HG03064 (cell line): ENCODE results near the gene B3GLCT.
"Not testable (repeated sequence)": the region's sequence is repeated elsewhere in the genome, so short reads cannot be mapped to it uniquely, and the experiment has no call there.

ENCODE experiments used
- ATAC-seq: cut with Tn5 transposase; IDR thresholded peaks from one replicate; pipeline ENCODE4 v1.9.1; 2021; ENCODE audit warnings: low read depth; ENCODE audit not compliant: unreplicated experiment

B3GLCT gene

DNA sequence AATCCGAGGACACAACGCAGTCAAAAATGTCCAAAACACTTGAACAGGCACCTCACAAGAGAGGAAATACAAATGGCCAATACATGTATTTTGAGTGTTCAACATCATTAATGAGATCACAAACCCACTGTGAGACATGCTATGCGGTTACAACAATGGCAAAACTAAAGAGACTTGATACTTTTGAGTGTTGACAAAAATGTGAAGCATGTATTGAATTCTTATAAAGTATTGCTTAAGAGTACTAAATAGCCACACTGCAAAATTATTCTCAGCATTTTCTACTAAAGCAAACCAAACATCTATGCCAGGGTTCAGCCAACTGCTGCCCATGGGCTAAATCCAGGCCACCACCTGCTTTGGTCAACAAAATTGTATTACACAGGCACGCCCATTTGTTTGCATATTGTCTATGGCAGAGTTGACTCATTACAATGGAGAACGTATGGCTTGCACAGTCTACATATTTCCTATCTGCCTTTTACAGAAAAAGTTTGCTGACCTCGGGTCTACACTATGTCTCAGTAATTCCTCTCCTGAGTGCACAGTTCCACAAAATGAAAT lies 135.3 kb downstream of the B3GLCT start:
- no peak for ATAC-seq

DNA sequence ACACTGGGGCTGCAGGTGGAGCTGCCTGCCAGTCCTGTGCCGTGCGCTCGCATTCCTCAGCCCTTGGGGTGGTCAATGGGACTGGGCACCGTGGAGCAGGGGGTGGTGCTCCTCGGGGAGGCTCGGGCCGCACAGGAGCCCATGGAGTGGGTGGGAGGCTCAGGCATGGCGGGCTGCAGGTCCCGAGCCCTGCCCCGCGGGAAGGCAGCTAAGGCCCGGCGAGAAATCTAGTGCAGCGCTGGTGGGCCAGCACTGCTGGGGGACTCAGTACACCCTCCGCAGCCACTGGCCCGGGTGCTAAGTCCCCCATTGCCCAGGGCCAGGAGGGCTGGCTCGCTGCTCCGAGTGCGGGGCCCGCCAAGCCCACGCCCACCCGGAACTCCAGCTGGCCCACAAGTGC lies 139.8 kb downstream of the B3GLCT start:
- not testable (repeated sequence) for ATAC-seq

DNA sequence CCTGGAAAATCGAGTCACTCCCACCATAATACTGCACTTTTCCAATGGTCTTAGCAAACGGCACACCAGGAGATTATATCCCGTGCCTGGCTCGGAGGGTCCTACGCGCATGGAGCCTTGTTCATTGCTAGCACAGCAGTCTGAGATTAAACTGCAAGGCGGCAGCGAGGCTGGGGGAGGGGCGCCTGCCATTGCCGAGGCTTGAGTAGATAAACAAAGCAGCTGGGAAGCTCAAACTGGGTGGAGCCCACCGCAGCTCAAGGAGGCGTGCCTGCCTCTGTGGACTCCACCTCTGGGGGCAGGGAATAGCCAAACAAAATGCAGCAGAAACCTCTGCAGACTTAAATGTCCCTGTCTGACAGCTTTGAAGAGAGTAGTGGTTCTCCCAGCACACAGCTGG lies 141.1 kb downstream of the B3GLCT start:
- ATAC-seq: not testable (repeated sequence)

DNA sequence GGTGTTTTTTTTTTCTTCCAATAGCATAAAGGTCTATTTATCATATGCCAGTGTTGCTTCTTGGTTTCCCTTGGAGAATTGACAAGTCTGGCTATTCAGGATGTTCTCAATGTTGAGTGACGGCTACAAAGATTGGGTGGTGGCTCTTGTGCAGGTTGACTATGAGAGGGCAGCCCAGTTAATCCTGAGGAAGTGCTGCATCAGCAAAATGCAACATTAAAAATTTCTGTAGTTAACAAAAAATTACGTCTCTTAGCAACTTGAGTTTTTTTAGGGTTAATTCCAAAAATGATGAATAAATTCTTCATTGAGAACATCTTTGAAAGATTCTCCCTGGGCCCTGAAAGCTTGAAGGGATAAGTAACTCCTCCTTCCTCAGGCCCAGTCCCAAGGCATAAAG lies 147.1 kb downstream of the B3GLCT start:
- no peak for ATAC-seq

DNA sequence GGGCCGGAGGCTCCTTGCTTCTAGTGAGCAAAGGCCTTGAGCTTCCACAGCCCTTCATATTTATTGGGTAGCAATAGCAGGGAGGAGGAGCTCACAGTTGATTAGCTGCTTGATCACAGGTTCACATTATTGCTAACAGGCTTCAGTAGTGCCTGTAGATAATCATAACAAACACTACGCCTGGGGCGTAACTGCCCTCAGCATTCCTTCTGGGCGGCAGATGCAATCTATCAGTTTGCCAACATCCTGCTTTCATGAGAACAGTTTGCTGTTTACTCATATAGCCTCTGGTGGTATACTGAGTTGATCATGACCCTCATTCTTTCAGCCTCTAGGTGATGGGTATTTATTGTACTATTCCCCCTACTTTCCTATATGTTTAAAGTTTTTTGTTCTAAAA lies 149.4 kb downstream of the B3GLCT start:
- no peak for ATAC-seq

DNA sequence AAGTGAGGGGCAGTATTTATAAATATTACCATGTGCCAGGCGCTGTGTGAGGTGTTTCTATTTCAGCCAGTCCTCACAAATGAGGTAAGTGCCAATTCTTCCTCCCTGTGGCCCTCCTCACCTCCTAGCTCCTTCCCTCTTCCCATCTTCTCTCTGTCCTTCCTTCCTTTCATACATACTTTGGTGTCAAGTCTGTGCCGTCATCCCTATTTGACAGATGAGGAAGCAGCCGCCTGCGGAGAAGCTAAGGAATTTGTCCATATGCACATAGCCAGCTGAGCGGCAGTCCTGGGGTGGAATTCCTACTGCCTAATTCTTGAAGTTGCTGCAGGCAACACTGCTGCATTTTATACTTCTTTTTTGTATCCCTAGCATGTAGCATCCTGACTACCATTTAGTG lies 150.8 kb downstream of the B3GLCT start:
- ATAC-seq: no peak

DNA sequence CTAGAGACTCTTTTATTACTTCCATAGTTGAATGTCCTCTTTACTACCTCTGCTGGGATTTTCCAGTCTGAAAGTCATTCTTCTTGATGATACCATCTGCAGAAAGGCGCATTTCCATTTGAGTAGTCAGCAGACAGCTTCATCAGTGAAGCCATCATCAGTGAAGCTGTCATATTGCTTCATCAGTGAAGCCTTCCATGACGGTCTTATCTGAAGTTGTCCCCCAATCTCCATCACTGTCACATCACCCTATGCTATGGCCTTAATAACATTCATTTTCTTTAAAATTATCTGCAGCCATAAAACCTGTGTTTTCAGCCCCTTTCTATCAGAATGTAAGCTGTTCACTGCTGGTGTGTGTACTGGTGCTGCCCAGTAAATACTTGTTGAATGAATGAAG lies 151.6 kb downstream of the B3GLCT start:
- ATAC-seq: no peak

DNA sequence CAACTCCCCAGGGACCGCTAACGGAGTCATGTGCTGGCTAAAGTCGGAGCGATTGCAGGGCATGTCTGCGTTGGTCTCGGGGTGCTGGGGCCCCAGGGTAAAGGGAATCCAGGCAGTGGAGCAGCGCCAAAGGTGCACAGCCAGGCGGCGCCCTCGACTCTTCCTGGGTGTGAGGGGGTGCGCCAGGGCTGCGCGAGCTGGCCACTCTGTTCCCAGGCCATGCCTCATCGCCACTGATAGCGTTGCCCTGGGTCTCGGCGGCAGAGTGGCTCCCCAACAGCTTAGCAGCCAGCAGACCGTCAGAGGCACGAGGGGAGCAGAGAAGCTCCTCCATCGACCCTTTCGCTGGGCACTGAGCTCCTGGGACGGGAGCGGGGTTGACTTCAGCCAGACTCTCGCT lies 152.7 kb downstream of the B3GLCT start:
- no peak for ATAC-seq

DNA sequence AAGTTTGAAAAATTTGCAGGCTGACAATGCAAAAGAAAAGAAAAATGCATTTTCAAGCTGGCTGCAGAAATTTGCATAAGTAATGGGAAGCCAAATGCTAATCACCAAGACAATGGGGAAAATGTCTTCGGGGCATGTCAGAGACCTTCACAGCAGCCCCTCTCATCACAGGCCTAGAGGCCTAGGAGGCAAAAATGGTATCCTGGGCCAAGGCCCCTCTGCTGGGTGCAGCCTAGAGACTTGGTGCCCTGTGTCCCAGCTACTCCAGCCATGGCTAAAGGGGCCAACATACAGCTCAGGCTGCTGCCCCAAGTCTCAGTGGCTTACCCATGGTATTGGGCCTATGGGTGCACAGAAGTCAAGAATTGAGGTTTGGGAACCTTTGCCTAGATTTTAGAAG lies 155.2 kb downstream of the B3GLCT start:
- ATAC-seq: no peak

DNA sequence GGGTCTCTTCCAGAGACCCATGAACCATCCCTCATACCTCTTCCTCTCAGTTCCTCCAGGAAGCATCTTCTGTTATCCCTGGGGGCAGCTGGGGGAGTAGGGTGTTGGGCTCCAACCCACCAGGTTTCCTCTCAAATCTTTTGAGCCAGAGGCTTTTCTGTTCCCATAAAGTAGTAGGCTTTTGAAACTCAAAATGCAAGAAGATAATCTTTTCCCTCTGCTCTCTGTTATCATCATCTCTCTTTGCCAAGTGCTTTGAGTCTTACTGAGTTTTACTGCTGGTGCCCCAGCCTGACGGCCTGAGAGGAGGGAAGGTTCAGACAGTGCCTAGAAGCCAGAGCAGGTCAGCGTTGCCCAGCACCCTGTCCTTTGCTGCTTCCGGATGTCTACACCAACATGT lies 157.2 kb downstream of the B3GLCT start:
- ATAC-seq: no peak

DNA sequence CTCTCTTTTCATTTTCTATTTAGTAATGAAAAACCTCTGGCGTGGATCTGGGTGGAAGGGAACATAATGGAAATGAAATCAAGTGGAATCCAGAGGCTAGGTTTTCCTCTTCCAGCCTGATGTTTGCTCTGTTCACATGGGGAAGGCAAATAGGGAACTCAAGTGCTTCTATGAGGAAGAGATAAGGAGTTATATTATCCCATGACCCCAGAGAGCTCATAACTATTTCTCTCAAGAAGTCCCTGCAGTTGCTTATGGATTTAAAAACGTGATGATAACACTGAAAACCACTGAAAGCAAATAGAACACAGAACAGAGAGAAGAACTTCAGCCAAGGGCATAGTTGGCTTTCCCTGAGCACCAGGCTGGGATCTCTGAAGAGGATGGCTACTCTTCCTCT lies 157.8 kb downstream of the B3GLCT start:
- no peak for ATAC-seq

DNA sequence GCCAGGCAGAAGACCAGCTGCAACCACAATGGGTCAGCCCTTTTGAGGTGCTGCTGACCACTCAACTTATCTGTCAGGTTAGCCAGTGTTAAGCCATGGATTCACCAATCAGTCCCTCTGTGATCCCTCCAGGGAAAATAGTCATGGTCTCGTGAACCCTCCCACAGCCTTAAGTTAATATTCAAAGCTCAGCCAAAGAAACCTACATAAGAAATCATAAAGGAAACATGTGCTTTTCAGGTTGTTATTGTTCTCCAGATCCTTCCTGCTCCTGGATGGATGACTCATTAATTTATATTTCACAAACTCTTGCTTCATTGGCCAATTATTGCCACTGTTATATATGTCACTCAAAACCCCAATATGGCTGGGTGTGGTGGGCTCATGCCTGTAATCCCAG lies 161.9 kb downstream of the B3GLCT start:
- no peak for ATAC-seq

DNA sequence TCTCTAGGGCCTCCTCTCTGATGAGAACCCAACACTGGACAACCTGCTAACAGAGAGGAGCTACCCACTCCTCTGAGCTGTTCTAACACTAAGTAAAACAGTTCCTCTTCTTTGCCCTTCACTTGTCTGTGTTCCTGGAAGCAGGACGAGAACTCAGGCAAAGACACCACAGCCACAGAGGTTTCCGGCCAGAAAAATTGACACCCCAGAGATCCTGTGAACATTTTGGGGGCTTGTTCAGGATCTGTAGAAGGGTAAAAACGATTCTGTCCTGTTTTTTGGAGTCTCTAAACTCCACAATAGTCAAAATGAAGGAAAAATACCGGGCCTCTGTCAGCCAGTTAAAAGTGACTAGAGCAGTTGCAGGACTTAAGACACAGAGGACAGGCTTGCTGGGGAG lies 165.9 kb downstream of the B3GLCT start:
- no peak for ATAC-seq

DNA sequence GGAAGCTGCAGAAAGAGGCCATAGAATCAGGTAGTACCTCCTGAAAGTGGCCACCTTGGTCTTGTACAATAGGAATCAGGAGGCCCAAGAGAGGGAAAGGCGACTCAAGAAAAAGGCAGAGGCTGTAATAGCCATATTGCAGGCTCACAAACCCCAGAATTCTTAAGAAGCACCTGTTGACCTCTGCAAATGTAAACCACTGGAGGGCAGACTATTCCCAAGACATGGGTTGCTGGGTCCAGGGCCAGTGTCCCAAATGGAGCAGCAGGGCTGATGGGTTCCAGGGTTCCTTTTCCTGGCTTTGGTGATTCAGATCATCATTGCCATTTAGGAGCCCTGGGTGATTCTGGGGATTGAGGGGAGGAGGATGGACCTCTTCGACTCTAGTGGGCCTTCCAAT lies 167.6 kb downstream of the B3GLCT start:
- ATAC-seq: no peak

DNA sequence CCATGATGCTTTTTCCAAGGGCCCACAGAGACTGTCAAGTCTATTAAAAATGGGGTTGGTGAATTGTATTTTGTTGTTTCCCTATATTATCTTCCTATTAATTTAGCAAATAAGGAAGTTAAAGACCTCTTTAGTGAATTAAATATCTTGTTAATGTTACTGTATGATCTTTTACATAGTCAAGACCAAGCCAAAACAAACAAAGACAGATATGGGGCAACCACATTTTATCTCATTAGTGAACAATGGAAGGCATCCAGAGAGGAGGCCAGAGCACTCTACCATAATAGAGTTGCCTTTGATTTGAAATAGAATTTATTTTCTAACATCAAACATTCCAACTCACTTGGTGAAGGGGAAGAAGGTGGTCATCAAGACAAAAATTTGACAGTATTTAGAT lies 169.4 kb downstream of the B3GLCT start:
- no peak for ATAC-seq

DNA sequence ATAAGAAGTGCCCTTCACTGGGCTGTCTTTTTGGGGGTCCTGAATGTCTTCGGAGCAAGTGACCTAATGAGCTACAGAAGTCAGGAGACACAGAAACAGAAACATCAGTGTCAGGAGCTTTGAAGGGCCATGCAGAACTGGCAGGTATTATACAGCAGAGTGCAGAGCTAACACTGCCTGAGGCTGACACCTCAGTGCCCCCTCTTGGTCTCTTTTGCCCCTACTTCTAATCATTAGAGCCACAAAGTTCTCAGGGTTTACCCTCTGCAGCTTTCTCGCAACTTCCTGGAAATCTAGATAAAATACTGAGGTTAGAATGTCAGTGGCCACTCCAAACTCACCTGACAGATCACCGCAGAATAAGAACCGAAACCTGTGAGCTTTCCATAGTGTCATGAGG lies 172.7 kb downstream of the B3GLCT start:
- no peak for ATAC-seq

DNA sequence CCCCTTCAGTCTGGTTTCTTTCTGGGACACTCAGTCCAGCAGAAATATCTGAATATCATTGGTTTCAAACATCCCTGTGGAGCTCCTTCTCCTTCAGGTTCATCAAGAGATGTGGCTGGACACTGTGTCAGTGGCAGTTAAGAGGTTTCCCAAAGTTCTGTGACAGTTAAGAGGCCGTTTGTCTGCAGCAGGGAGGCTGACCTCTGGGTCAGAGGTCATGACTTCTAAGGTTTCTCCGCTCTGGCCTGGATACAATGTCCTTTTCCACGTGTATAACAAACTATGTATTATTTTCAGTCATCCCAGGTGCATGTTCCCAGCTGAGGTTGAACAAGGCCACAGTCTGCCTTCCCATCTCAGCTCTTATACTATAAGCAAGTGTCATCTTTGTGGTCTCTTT lies 174.9 kb downstream of the B3GLCT start:
- ATAC-seq: no peak

DNA sequence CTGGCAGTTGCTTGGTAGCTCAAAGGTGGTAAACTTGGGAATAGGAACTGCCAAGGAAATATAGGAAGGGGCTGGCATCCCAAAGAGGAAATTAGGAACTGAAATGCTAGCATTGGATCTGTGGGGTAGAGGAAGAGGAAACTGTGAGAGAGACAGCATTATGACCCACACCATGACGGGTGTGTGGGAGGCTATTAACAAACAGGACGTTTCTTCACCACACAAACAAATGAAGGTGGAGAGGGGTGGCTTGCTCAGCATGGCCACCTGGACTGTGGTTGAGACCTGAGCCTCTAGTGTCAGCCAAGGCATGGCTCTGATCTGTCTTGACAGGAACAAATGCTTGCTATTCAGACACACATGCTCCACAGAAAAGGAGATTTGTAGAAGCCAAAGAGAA lies 178.2 kb downstream of the B3GLCT start:
- no peak for ATAC-seq

DNA sequence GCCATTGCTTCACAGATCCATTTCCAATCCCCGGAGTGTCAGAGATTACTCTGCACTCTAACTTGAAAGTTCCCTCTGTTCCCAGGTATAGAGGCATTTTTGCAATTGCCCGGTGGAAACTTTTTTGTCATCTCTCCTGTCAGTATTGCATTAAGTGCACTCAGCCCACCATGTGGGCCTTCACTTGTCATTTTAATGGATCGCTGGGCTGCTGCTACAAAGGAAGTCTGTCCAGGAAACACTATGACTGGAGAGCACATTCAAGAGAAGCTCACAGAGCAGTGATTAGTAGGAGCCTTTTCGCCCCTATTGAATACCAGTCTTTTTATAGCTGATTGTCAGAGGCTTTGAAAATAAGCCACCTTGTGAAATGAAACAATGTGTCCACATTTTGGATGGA lies 180.9 kb downstream of the B3GLCT start:
- no peak for ATAC-seq
